ENCODE results near the gene IYD. TPM values are rescaled to one million over a fixed set of nuclear protein-coding genes. Genes with fewer than 3 reads are reported as not detected.

IYD gene
- total and polyA plus RNA-seq, 9 of the 15 experiments (the other 6 are each of a cell fraction or from before 2014, with no cell fraction given) = not detected

GRCh38 chr6:150417899-150418826, 49.4 kb downstream of the IYD start (continued):
- TF ChIP-seq REST (IDR thresholded peaks at IDR 0.05; ENCODE audit: borderline replicate concordance) (peak; percentile 72; the same call in 1 of the 2 replicates), REST (CRISPR knock-in tag; IDR thresholded peaks at IDR 0.05; ENCODE audit: low read depth) (no peak), SP1 (CRISPR knock-in tag; IDR thresholded peaks at IDR 0.05) (no peak), ATF7 (IDR thresholded peaks at IDR 0.05) (peak; percentile 58)
- TF ChIP-seq, protein P1, sequence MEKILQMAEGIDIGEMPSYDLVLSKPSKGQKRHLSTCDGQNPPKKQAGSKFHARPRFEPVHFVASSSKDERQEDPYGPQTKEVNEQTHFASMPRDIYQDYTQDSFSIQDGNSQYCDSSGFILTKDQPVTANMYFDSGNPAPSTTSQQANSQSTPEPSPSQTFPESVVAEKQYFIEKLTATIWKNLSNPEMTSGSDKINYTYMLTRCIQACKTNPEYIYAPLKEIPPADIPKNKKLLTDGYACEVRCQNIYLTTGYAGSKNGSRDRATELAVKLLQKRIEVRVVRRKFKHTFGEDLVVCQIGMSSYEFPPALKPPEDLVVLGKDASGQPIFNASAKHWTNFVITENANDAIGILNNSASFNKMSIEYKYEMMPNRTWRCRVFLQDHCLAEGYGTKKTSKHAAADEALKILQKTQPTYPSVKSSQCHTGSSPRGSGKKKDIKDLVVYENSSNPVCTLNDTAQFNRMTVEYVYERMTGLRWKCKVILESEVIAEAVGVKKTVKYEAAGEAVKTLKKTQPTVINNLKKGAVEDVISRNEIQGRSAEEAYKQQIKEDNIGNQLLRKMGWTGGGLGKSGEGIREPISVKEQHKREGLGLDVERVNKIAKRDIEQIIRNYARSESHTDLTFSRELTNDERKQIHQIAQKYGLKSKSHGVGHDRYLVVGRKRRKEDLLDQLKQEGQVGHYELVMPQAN (IDR thresholded peaks at IDR 0.05; ENCODE audit: borderline replicate concordance) = no peak
- TF ChIP-seq, protein P2, sequence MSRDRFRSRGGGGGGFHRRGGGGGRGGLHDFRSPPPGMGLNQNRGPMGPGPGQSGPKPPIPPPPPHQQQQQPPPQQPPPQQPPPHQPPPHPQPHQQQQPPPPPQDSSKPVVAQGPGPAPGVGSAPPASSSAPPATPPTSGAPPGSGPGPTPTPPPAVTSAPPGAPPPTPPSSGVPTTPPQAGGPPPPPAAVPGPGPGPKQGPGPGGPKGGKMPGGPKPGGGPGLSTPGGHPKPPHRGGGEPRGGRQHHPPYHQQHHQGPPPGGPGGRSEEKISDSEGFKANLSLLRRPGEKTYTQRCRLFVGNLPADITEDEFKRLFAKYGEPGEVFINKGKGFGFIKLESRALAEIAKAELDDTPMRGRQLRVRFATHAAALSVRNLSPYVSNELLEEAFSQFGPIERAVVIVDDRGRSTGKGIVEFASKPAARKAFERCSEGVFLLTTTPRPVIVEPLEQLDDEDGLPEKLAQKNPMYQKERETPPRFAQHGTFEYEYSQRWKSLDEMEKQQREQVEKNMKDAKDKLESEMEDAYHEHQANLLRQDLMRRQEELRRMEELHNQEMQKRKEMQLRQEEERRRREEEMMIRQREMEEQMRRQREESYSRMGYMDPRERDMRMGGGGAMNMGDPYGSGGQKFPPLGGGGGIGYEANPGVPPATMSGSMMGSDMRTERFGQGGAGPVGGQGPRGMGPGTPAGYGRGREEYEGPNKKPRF (IDR thresholded peaks at IDR 0.05; ENCODE audit: low read depth, low read length) = no peak
- TF ChIP-seq, protein P3, sequence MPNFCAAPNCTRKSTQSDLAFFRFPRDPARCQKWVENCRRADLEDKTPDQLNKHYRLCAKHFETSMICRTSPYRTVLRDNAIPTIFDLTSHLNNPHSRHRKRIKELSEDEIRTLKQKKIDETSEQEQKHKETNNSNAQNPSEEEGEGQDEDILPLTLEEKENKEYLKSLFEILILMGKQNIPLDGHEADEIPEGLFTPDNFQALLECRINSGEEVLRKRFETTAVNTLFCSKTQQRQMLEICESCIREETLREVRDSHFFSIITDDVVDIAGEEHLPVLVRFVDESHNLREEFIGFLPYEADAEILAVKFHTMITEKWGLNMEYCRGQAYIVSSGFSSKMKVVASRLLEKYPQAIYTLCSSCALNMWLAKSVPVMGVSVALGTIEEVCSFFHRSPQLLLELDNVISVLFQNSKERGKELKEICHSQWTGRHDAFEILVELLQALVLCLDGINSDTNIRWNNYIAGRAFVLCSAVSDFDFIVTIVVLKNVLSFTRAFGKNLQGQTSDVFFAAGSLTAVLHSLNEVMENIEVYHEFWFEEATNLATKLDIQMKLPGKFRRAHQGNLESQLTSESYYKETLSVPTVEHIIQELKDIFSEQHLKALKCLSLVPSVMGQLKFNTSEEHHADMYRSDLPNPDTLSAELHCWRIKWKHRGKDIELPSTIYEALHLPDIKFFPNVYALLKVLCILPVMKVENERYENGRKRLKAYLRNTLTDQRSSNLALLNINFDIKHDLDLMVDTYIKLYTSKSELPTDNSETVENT (CRISPR knock-in tag; IDR thresholded peaks at IDR 0.05) = no peak
- TF ChIP-seq, protein P4, sequence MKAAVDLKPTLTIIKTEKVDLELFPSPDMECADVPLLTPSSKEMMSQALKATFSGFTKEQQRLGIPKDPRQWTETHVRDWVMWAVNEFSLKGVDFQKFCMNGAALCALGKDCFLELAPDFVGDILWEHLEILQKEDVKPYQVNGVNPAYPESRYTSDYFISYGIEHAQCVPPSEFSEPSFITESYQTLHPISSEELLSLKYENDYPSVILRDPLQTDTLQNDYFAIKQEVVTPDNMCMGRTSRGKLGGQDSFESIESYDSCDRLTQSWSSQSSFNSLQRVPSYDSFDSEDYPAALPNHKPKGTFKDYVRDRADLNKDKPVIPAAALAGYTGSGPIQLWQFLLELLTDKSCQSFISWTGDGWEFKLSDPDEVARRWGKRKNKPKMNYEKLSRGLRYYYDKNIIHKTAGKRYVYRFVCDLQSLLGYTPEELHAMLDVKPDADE (conservative IDR thresholded peaks at IDR 0.05; ENCODE audit: control insufficient read depth, low read depth, low read length) = no peak

All from K562 (cell line).